HepG2 (cell line): Measurements from ENCODE around the gene MAN1A1. TPM values are rescaled to one million over a fixed set of nuclear protein-coding genes. Genes with fewer than 3 reads are reported as not detected.

Source experiments
- ATAC-seq: fragments of 200-7000 bp; cut with Tn5 transposase; 3 replicates; pipeline ENCODE4 v1.9.1; 2020; ENCODE audit warnings: mild to moderate bottlenecking, moderate library complexity
- BruUV-seq: library from RNA; stranded (reverse); fragments of 400-500 nt; replicated peaks from 2 replicates; lab custom pipeline; 2021; lab: Mats Ljungman, UMichigan
- CTCF ChIA-PET: fragments of 300-600 bp; formaldehyde crosslinking; extraction: SDS; loops from one replicate; lab custom pipeline; 2021; ENCODE audit warnings: low total read pairs, inconsistent platforms, low intra/inter-chr PET ratio; lab: Yijun Ruan, JAX
- POLR2A ChIA-PET: fragments of 350-600 bp; sonication (Branson Sonifier 250); formaldehyde crosslinking; loops from one replicate; lab custom pipeline; 2020; ENCODE audit warnings: antibody characterized with exemption, inconsistent platforms; lab: Yijun Ruan, JAX
- DNase-seq: peaks from one replicate; pipeline ENCODE4 v3.0.0-alpha.2; 2015; ENCODE audit warnings: low spot score
- FAIRE-seq: peaks from 3 replicates; lab custom pipeline; 2011; peaks lifted over from hg19 to GRCh38; lab: Jason Lieb, UNC
- H2AFZ ChIP-seq: one replicate; pipeline ENCODE4 v1.6.1; 2011; ENCODE audit warnings: low read length, inconsistent platforms
- H3K27ac ChIP-seq: fragments of 300-600 bp; 3 replicates; pipeline ENCODE4 v1.8.0; 2011; ENCODE audit warnings: mixed run types, mild to moderate bottlenecking, mixed read lengths, low read length, inconsistent platforms; ENCODE audit not compliant: insufficient read depth; ENCODE audit errors: extremely low read length
- H3K27me3 ChIP-seq, 2 experiments: fragments of 200-600 bp in 1 of 2; 2 replicates in 1 of 2; 3 replicates in 1 of 2; pipeline versions ENCODE4 v1.6.0 to v1.8.0; 2011; ENCODE audit warnings: low read length in 2 of 2, mild to moderate bottlenecking in 2 of 2, moderate library complexity in 2 of 2, inconsistent platforms in 1 of 2; ENCODE audit not compliant: insufficient read depth in 2 of 2, control insufficient read depth in 1 of 2
- H3K36me3 ChIP-seq, 2 experiments: fragments of 200-600 bp in 1 of 2; replicated peaks in 1 of 2; 2 replicates in 1 of 2; 3 replicates in 1 of 2; pipeline versions ENCODE4 v1.5.1 to v1.8.0; 2011; ENCODE audit warnings: low read length in 2 of 2, inconsistent platforms in 1 of 2; ENCODE audit not compliant: insufficient read depth in 2 of 2, control insufficient read depth in 1 of 2
- H3K4me1 ChIP-seq: 2 replicates; pipeline ENCODE4 v1.5.1; 2012; ENCODE audit warnings: low read length, inconsistent platforms; ENCODE audit not compliant: insufficient read depth
- H3K4me2 ChIP-seq: 2 replicates; pipeline ENCODE4 v1.6.0; 2011; ENCODE audit warnings: low read depth, low read length, inconsistent platforms
- H3K4me3 ChIP-seq, 3 experiments: fragments of 200-600 bp in 1 of 3; sonication (generic), shearing (Covaris generic) in 1 of 3; replicated peaks in 1 of 3; 2 replicates each; pipeline ENCODE4 v1.5.1; 2011 to 2016; ENCODE audit warnings: low read length in 3 of 3, inconsistent platforms in 2 of 3, low read depth in 2 of 3, mild to moderate bottlenecking in 2 of 3, control low read depth in 1 of 3, mixed read lengths in 1 of 3; ENCODE audit not compliant: insufficient read depth in 1 of 3
- H3K79me2 ChIP-seq: one replicate; pipeline ENCODE4 v1.6.1; 2011; ENCODE audit warnings: low read length, inconsistent platforms; ENCODE audit not compliant: insufficient read depth
- H3K9ac ChIP-seq: 2 replicates; pipeline ENCODE4 v1.6.0; 2011; ENCODE audit warnings: mild to moderate bottlenecking, low read depth, low read length, inconsistent platforms; ENCODE audit not compliant: insufficient read depth
- H3K9me3 ChIP-seq: 2 replicates; pipeline ENCODE4 v1.5.1; 2012; ENCODE audit warnings: mild to moderate bottlenecking, low read length
- H4K20me1 ChIP-seq: 2 replicates; pipeline ENCODE4 v1.6.0; 2011; ENCODE audit warnings: inconsistent platforms, mild to moderate bottlenecking, low read length, moderate library complexity; ENCODE audit not compliant: insufficient read depth
- FOSL1 ChIP-seq: sonication (generic); formaldehyde crosslinking; IDR thresholded peaks from 2 replicates; pipeline ENCODE4 v1.9.0; 2021; ENCODE audit warnings: missing genetic modification reagents, borderline replicate concordance
- MTA1 ChIP-seq: sonication (generic); formaldehyde crosslinking; IDR thresholded peaks from 2 replicates; pipeline ENCODE4 v1.4.0; 2020; ENCODE audit warnings: missing genetic modification reagents, mild to moderate bottlenecking, borderline replicate concordance
- NFE2 ChIP-seq: sonication (generic); formaldehyde crosslinking; IDR thresholded peaks from 2 replicates; pipeline ENCODE4 v1.4.0; 2020; ENCODE audit warnings: missing genetic modification reagents
- POLR2A ChIP-seq, 2 experiments: IDR thresholded peaks; 2 replicates each; pipeline ENCODE4 v1.6.1; 2011; ENCODE audit warnings: low read depth in 2 of 2, low read length in 2 of 2, mild to moderate bottlenecking in 1 of 2, moderate library complexity in 1 of 2; ENCODE audit not compliant: insufficient read depth in 1 of 2
- RBM22 ChIP-seq: fragments of 200-400 bp; formaldehyde crosslinking; optimal IDR thresholded peaks from 2 replicates; pipeline ENCODE3; 2017; ENCODE audit warnings: mild to moderate bottlenecking, low read length, moderate library complexity
- SIX4 ChIP-seq: sonication (generic); formaldehyde crosslinking; IDR thresholded peaks from 2 replicates; pipeline ENCODE4 v1.4.0; 2020; ENCODE audit warnings: missing genetic modification reagents
- THAP11 ChIP-seq: IDR thresholded peaks from 2 replicates; pipeline ENCODE4 v1.6.1; 2016; ENCODE audit warnings: missing biosample characterization, missing genetic modification reagents
- WIZ ChIP-seq: sonication (generic); formaldehyde crosslinking; IDR thresholded peaks from 2 replicates; pipeline ENCODE4 v1.5.1; 2020; ENCODE audit warnings: mild to moderate bottlenecking, missing genetic modification reagents
- ZNF576 ChIP-seq: sonication (generic); formaldehyde crosslinking; IDR thresholded peaks from 2 replicates; pipeline ENCODE4 v1.4.0; 2020; ENCODE audit warnings: mild to moderate bottlenecking, missing genetic modification reagents
- WGBS: methylation state at CpG from one replicate; pipeline ENCODE4 v1.1.6; 2017; ENCODE audit warnings: low lambda C conversion rate; 5-methylcytosine and 5-hydroxymethylcytosine counted together
- in situ Hi-C: cut with HindIII; loops from 2 replicates; pipeline ENCODE4 v1.10.0; 2017; ENCODE audit warnings: low pct_unique_long_range_greater_than_20kb; ENCODE audit not compliant: extremely low pct_ligation_motif_present
- intact Hi-C: fragments of 100-400 bp; cut with micrococcal nuclease; formaldehyde crosslinking; loops from one replicate; pipeline ENCODE4 v1.10.0; 2022; ENCODE audit not compliant: unreplicated experiment
- polyA plus RNA-seq, 8 experiments: library from polyadenylated mRNA; depleted of rRNA in 3 of 8; stranded (reverse) in 7 of 8; unstranded in 1 of 8; fragments of >200 nt; fragmentation: Illumina TruSeq in 4 of 8; extraction: Trizol in 4 of 8; gene quantifications; 2 replicates each; pipeline versions ENCODE4 v1.2.1 to v1.2.3, GENCODE V29; 2011 to 2016; ENCODE audit warnings: low read depth in 4 of 8, missing spikeins in 1 of 8, mixed read lengths in 1 of 8; ENCODE audit not compliant: insufficient read depth in 1 of 8
- total RNA-seq, 5 experiments: library from RNA; depleted of rRNA; stranded (reverse); fragments of >200 nt; fragmentation: Illumina TruSeq; extraction: Trizol; gene quantifications; 2 replicates each; pipeline ENCODE4 v1.2.3, GENCODE V29; 2016; ENCODE audit warnings: low read depth in 1 of 5
- TF ChIP-seq, protein P1 (sequence below): sonication (generic); formaldehyde crosslinking; IDR thresholded peaks from 2 replicates; pipeline ENCODE4 v1.4.0; 2020; ENCODE audit warnings: mild to moderate bottlenecking, missing genetic modification reagents, borderline replicate concordance
- TF ChIP-seq, protein P2 (sequence below): sonication (generic); formaldehyde crosslinking; IDR thresholded peaks from 2 replicates; pipeline ENCODE4 v1.8.0; 2022; ENCODE audit warnings: mild to moderate bottlenecking, missing genetic modification reagents, moderate library complexity
- TF ChIP-seq, protein P3 (sequence below): IDR thresholded peaks from 2 replicates; pipeline ENCODE4 v1.4.0; 2020; ENCODE audit warnings: mild to moderate bottlenecking, missing genetic modification reagents
- TF ChIP-seq, protein P4 (sequence below): sonication (generic); formaldehyde crosslinking; conservative IDR thresholded peaks from 2 replicates; pipeline ENCODE4 v1.8.1; 2023; ENCODE audit warnings: missing genetic modification reagents

MAN1A1 gene
- total and polyA plus RNA-seq, 2 of the 13 experiments (the other 11 are each of a cell fraction or from before 2014, with no cell fraction given) = 156 to 236 TPM

DNA sequence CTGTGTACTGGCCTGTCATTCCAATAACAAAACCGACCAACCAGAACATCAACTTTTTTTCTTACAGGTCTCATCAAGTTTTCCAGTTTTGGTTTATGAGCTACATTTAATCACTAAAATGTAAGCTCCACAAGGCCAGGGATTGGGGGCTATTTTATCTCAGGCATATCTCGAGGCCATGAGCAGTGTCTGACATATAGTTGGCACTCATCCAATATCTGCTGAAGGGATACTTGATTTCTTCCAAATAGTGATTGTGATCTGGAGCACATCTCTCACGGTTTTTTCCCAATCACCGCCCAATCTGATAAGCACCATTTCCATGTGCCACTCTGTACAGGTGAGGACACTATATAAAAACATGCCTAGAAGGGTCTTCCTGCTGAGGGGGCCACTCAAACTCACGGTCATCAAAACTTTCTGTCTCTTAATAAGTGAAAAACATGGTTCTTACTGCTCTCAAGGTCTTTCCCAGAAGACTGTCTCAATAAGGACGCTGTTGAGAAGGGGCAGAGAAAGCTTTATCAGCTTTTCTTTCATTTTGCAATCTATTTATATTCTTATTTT lies 65.5 kb downstream of the MAN1A1 start:
- peak; percentile 92 for TF ChIP-seq RBM22
- TF ChIP-seq, protein P1, sequence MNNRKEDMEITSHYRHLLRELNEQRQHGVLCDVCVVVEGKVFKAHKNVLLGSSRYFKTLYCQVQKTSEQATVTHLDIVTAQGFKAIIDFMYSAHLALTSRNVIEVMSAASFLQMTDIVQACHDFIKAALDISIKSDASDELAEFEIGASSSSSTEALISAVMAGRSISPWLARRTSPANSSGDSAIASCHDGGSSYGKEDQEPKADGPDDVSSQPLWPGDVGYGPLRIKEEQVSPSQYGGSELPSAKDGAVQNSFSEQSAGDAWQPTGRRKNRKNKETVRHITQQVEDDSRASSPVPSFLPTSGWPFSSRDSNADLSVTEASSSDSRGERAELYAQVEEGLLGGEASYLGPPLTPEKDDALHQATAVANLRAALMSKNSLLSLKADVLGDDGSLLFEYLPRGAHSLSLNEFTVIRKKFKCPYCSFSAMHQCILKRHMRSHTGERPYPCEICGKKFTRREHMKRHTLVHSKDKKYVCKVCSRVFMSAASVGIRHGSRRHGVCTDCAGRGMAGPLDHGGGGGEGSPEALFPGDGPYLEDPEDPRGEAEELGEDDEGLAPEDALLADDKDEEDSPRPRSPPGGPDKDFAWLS = no peak
- 0 out of 4 replicates have a peak, but pooled peaks of 1 of the 2 experiments have one; percentile 15 for TF ChIP-seq POLR2A (IDR thresholded peaks at IDR 0.05; ENCODE audit: insufficient read depth in 1 of 2, low read depth in 2 of 2, low read length in 2 of 2)
- TF ChIP-seq NFE2 (CRISPR knock-in tag) = no peak
- no peak for TF ChIP-seq MTA1
- TF ChIP-seq SIX4 (CRISPR knock-in tag) = no peak
- TF ChIP-seq, protein P2, sequence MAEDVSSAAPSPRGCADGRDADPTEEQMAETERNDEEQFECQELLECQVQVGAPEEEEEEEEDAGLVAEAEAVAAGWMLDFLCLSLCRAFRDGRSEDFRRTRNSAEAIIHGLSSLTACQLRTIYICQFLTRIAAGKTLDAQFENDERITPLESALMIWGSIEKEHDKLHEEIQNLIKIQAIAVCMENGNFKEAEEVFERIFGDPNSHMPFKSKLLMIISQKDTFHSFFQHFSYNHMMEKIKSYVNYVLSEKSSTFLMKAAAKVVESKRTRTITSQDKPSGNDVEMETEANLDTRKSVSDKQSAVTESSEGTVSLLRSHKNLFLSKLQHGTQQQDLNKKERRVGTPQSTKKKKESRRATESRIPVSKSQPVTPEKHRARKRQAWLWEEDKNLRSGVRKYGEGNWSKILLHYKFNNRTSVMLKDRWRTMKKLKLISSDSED (CRISPR knock-in tag) = no peak
- TF ChIP-seq, protein P3, sequence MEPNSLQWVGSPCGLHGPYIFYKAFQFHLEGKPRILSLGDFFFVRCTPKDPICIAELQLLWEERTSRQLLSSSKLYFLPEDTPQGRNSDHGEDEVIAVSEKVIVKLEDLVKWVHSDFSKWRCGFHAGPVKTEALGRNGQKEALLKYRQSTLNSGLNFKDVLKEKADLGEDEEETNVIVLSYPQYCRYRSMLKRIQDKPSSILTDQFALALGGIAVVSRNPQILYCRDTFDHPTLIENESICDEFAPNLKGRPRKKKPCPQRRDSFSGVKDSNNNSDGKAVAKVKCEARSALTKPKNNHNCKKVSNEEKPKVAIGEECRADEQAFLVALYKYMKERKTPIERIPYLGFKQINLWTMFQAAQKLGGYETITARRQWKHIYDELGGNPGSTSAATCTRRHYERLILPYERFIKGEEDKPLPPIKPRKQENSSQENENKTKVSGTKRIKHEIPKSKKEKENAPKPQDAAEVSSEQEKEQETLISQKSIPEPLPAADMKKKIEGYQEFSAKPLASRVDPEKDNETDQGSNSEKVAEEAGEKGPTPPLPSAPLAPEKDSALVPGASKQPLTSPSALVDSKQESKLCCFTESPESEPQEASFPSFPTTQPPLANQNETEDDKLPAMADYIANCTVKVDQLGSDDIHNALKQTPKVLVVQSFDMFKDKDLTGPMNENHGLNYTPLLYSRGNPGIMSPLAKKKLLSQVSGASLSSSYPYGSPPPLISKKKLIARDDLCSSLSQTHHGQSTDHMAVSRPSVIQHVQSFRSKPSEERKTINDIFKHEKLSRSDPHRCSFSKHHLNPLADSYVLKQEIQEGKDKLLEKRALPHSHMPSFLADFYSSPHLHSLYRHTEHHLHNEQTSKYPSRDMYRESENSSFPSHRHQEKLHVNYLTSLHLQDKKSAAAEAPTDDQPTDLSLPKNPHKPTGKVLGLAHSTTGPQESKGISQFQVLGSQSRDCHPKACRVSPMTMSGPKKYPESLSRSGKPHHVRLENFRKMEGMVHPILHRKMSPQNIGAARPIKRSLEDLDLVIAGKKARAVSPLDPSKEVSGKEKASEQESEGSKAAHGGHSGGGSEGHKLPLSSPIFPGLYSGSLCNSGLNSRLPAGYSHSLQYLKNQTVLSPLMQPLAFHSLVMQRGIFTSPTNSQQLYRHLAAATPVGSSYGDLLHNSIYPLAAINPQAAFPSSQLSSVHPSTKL = no peak
- no peak for TF ChIP-seq ZNF576 (CRISPR knock-in tag)
- TF ChIP-seq THAP11 (CRISPR knock-in tag) = no peak
- no peak for TF ChIP-seq WIZ
- TF ChIP-seq, protein P4, sequence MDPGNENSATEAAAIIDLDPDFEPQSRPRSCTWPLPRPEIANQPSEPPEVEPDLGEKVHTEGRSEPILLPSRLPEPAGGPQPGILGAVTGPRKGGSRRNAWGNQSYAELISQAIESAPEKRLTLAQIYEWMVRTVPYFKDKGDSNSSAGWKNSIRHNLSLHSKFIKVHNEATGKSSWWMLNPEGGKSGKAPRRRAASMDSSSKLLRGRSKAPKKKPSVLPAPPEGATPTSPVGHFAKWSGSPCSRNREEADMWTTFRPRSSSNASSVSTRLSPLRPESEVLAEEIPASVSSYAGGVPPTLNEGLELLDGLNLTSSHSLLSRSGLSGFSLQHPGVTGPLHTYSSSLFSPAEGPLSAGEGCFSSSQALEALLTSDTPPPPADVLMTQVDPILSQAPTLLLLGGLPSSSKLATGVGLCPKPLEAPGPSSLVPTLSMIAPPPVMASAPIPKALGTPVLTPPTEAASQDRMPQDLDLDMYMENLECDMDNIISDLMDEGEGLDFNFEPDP (CRISPR knock-in tag) = 0 out of 2 replicates have a peak, but pooled peaks have one; percentile 27
- TF ChIP-seq FOSL1 (CRISPR knock-in tag) = no peak
- Histone ChIP-seq H3K4me3 (no peak overlapping the region), H2AFZ (no peak overlapping the region), H3K27me3 (no peaks in the 10 kb centered on the region), H3K9ac (no peak overlapping the region), H3K9me3 (no peaks in the 10 kb centered on the region), H3K27ac (no peak overlapping the region), H3K4me2 (no peak overlapping the region), H4K20me1 (peaks cover 39% of the 10 kb centered on the region), H3K4me1 (no peaks in the 10 kb centered on the region; the same call in 1 of the 2 replicates), H3K36me3 (peaks cover 31 to 88% of the 10 kb centered on the region in 2 experiments), H3K79me2 (peaks cover 61% of the 10 kb centered on the region)
- POLR2A ChIA-PET = no interaction called here
- CTCF ChIA-PET = no interaction called here
- no peak for ATAC-seq
- BruUV-seq = no TSS peak
- FAIRE-seq = no peak
- DNase-seq = no peak
- intact Hi-C loops = no loop called here
- in situ Hi-C loops = no loop called here
- WGBS = 97% methylated on average over 6 of the region's 6 CpGs
